Astrocyte of the cerebellum (primary cell): Measurements from ENCODE around the gene SRRD.

ENCODE experiments used
- DNase-seq: peaks from one replicate; pipeline ENCODE4 v3.0.0-alpha.2; 2011; ENCODE audit warnings: low read depth
- H3K4me3 ChIP-seq: 2 replicates; pipeline ENCODE4 v1.5.1; 2011; ENCODE audit warnings: mild to moderate bottlenecking, low read depth, low read length, moderate library complexity
- in situ Hi-C: cut with HindIII; loops from 2 replicates; pipeline ENCODE4 v1.10.0; 2017; ENCODE audit warnings: low sequenced_read_pairs
- TF ChIP-seq, protein P1 (sequence below): IDR thresholded peaks from 2 replicates; pipeline ENCODE4 v1.5.1; 2012; ENCODE audit warnings: low read length, low read depth, moderate library complexity, mild to moderate bottlenecking; ENCODE audit errors: missing control alignments

SRRD gene

GRCh38 chr22:26540119-26540518, 56.4 kb downstream of the SRRD start:
- no peak for DNase-seq
- in situ Hi-C loops: no loop called here
- TF ChIP-seq, protein P1, sequence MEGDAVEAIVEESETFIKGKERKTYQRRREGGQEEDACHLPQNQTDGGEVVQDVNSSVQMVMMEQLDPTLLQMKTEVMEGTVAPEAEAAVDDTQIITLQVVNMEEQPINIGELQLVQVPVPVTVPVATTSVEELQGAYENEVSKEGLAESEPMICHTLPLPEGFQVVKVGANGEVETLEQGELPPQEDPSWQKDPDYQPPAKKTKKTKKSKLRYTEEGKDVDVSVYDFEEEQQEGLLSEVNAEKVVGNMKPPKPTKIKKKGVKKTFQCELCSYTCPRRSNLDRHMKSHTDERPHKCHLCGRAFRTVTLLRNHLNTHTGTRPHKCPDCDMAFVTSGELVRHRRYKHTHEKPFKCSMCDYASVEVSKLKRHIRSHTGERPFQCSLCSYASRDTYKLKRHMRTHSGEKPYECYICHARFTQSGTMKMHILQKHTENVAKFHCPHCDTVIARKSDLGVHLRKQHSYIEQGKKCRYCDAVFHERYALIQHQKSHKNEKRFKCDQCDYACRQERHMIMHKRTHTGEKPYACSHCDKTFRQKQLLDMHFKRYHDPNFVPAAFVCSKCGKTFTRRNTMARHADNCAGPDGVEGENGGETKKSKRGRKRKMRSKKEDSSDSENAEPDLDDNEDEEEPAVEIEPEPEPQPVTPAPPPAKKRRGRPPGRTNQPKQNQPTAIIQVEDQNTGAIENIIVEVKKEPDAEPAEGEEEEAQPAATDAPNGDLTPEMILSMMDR: no peak
- no peak overlapping the region for H3K4me3 ChIP-seq

DNA sequence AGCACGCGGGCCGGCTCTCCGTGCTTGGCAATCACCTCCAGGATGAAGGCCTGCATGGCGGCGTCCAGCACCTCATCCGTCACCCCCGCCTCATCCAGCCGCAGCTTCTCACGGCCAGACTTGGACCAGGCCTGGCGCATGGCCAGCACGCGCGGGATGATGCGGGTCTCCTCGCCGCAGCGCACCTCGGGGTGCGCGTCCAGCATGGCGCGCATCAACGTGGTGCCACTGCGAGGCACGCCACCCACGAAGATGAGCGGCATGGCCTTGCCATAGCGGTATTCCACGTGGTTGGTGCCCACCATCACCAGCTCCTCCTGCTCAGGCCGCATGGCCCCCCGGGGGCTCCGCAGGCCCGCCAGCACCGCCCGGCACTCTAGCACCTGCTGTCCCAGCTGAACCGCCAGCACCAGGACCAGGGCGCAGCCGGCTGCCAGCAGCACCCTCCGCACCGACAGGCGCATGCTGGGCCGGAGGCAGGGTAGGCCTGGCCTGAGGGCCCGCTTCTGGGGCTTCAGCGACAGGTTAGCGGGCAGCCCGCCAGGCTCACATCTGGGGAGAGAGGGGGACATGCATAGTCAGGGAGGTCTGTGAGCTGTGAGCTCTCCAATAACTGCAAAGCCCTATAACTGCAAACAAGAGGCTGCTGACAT, 57.6 kb downstream of the SRRD start:
- in situ Hi-C loops: no loop called here
- no peak for DNase-seq
- H3K4me3 ChIP-seq: no peak overlapping the region
- TF ChIP-seq, protein P1: no peak

DNA sequence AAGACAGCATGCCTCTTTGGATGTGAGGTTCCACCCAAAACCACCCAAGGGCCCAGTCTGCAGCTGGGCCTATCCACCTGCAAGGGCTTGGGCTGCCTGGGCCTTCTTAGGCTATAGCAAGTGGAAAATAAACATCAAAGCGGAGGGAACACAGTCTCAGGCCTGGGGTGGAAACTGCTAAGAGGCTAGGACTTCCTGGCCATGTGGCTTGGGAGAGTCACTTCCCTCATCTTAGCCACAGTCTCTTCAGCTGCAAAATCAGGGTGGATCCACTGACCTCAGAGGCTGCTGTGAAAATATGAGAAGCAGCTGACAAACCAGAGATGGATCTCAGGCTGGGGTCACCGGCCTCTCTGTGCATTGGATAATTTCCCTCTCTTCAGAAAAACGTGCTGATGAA, 59.2 kb downstream of the SRRD start:
- H3K4me3 ChIP-seq: no peak overlapping the region
- TF ChIP-seq, protein P1: no peak
- no peak for DNase-seq

More for the DNA sequence above, 59.2 kb downstream of the SRRD start:
- in situ Hi-C loops: no loop called here
